Uterus (tissue), 4 donors: ENCODE measurements around the gene RBM25. TPM values are rescaled to one million over a fixed set of nuclear protein-coding genes. Genes with fewer than 3 reads are reported as not detected.
A peak's percentile ranks its signal among the peaks of the same experiment; 100 is the strongest.

Experiments
- DNase-seq, 2 donors: peaks; one replicate each; pipeline ENCODE4 v3.0.0-alpha.2; 2019 to 2020
- H3K27ac ChIP-seq, 2 donors: fragments of 200-600 bp; sonication (generic); 1 replicate in 1 of 2; 2 replicates in 1 of 2; pipeline ENCODE4 v1.5.1; 2016 to 2018
- H3K27me3 ChIP-seq, 2 donors: fragments of 200-600 bp; sonication (generic); one replicate each; pipeline ENCODE4 v1.5.1; 2018 to 2019; ENCODE audit warnings: control low read depth in 1 of 2
- H3K36me3 ChIP-seq, 2 donors: fragments of 200-600 bp; sonication (generic); one replicate each; pipeline ENCODE4 v1.5.1; 2019; ENCODE audit warnings: control low read depth in 1 of 2
- H3K4me1 ChIP-seq, 2 donors: fragments of 200-600 bp; sonication (generic); one replicate each; pipeline ENCODE4 v1.5.1; 2018 to 2019; ENCODE audit warnings: control low read depth in 1 of 2
- H3K4me3 ChIP-seq, 2 donors: fragments of 200-600 bp; sonication (generic); 1 replicate in 1 of 2; 2 replicates in 1 of 2; pipeline ENCODE4 v1.5.1; 2018 to 2019; ENCODE audit warnings: mild to moderate bottlenecking in 1 of 2
- H3K9me3 ChIP-seq, 2 donors: fragments of 200-600 bp; sonication (generic); one replicate each; pipeline ENCODE4 v1.5.1; 2019; ENCODE audit warnings: control low read depth in 1 of 2
- POLR2A ChIP-seq, 2 donors: fragments of 450-650 bp; IDR thresholded peaks; one replicate each; pipeline ENCODE4 v1.6.1; 2016; ENCODE audit warnings: antibody characterized with exemption in 2 of 2, mild to moderate bottlenecking in 1 of 2, moderate library complexity in 1 of 2
- intact Hi-C: fragments of 100-400 bp; cut with DNase I; formaldehyde crosslinking; loops from one replicate; pipeline ENCODE4 v1.15.1; 2023; ENCODE audit warnings: low total_unique reads
- small RNA-seq: library from RNA; depleted of rRNA; stranded (forward); fragments of <200 nt; gene quantifications from one replicate; pipeline ENCODE3, GENCODE V24; 2016
- total RNA-seq, 4 donors: library from RNA; depleted of rRNA in 3 of 4; stranded (reverse); fragments of >200 nt in 3 of 4; gene quantifications; one replicate each; pipeline versions ENCODE4 v1.1.0 to v1.2.4, GENCODE V29; 2014 to 2023
- TF ChIP-seq, protein P1 (sequence below), 4 experiments: fragments of 200-600 bp in 2 of 4; fragments of 450-650 bp in 2 of 4; sonication (generic) in 2 of 4; IDR thresholded peaks; one replicate each; pipeline ENCODE4 v1.5.1; 2016 to 2019; ENCODE audit warnings: antibody characterized with exemption in 4 of 4, mild to moderate bottlenecking in 2 of 4, moderate library complexity in 1 of 4
- donor health status: DM: yes; HTN: yes; CAD: no.

RBM25 gene
- total RNA-seq, 4 donors from 2014 or later, result 26.2 to 96.1 (median 61.4) TPM

DNA sequence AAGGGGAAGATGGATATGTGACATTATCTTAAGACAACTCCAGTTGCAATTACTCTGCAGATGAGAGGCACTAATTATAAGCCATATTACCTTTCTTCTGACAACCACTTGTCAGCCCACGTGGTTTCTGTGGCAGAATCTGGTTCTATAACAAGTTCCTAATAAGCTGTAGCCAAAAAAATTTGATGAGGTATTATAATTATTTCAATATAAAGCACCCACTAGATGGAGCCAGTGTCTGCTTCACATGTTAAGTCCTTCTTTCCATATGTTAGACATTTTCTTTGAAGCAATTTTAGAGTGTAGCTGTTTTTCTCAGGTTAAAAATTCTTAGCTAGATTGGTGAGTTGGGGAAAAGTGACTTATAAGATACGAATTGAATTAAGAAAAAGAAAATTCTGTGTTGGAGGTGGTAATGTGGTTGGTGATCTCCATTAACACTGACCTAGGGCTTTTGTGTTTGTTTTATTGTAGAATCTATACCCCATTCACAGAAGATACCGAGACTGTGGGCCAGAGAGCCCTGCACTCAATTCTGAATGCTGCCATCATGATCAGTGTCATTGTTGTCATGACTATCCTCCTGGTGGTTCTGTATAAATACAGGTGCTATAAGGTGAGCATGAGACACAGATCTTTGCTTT is 114.9 kb downstream of the RBM25 start:
- TF ChIP-seq, protein P1, sequence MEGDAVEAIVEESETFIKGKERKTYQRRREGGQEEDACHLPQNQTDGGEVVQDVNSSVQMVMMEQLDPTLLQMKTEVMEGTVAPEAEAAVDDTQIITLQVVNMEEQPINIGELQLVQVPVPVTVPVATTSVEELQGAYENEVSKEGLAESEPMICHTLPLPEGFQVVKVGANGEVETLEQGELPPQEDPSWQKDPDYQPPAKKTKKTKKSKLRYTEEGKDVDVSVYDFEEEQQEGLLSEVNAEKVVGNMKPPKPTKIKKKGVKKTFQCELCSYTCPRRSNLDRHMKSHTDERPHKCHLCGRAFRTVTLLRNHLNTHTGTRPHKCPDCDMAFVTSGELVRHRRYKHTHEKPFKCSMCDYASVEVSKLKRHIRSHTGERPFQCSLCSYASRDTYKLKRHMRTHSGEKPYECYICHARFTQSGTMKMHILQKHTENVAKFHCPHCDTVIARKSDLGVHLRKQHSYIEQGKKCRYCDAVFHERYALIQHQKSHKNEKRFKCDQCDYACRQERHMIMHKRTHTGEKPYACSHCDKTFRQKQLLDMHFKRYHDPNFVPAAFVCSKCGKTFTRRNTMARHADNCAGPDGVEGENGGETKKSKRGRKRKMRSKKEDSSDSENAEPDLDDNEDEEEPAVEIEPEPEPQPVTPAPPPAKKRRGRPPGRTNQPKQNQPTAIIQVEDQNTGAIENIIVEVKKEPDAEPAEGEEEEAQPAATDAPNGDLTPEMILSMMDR (IDR thresholded peaks at IDR 0.05), result peak; percentile 49 to 60 (median 55)
- TF ChIP-seq POLR2A (IDR thresholded peaks at IDR 0.05), result no peak
- Histone ChIP-seq H3K27me3 (no peaks in the 10 kb centered on the region), H3K27ac (no peak overlapping the region), H3K4me3 (no peak overlapping the region), H3K36me3 (no peaks in the 10 kb centered on the region), H3K4me1 (no peaks in the 10 kb centered on the region), H3K9me3 (no peaks in the 10 kb centered on the region)
- no peak for DNase-seq
- intact Hi-C loops, result loop anchor here (5.0 kb wide), 1 partner anchor 299 kb away; no protein-coding TSS in a partner anchor

Small RNA genes lying within 50 kb of the gene (small RNA-seq; reads per million reads assigned to genes)
- gene RN7SL586P, result not detected

Other genes with a start within 250 kb of the RBM25 start
- 1 to 10 TPM in 2 of 4 donors, not detected in 2; 1.6 to 2.8 TPM for gene DPF3, start 164.4 kb upstream of the RBM25 start, total RNA-seq
- gene DCAF4, start 132.1 kb upstream of the RBM25 start, total RNA-seq, result 10 to 100 TPM in 3 of 4 donors, not detected in 1; 12.0 to 14.1 (median 13.7) TPM
- gene ZFYVE1, start 31.4 kb upstream of the RBM25 start, total RNA-seq, result 10 to 100 TPM in 2 of 4 donors, 1 to 10 TPM in 2; 3.2 to 14.7 (median 9.8) TPM
- 100 to 1,000 TPM in 1 of 4 donors, 10 to 100 TPM in 3; 38.8 to 129 (median 67.8) TPM for gene PSEN1, start 78.0 kb downstream of the RBM25 start, total RNA-seq
- 10 to 100 TPM; 16.5 to 40.2 (median 33.1) TPM for gene PAPLN, start 179.0 kb downstream of the RBM25 start, total RNA-seq